Measurements from ENCODE around the gene PROX1.

DNA sequence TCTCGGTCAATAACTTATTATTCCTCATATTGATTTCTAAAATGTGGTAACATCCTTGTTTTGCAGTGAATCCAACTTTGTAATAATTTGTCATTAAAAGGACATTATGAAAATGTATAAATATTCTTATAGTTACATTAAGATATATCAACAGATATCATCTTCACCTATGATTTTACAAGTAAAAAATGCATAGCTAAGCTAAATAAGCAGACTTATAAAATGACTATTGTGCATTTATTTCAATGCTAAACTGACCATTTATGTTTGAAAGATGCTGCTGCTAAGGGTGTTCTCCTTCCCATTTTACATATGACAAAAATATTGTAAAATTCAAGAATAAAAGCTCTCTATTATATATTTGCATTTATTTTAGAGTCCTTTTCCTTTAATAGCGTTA, 7.8 kb downstream of the PROX1 start:
- TF ChIP-seq ZNF274 (IDR thresholded peaks at IDR 0.05; ENCODE audit: low read depth, low read length) = no peak
- no peak for TF ChIP-seq YY1 (IDR thresholded peaks at IDR 0.05; ENCODE audit: insufficient read depth, insufficient read length)
- no peak for TF ChIP-seq SUZ12 (IDR thresholded peaks at IDR 0.05; ENCODE audit: extremely low read depth, insufficient read depth, insufficient read length)
